Mesangial cell (primary cell): ENCODE measurements around the gene EMP3. TPM values are rescaled to one million over a fixed set of nuclear protein-coding genes. Genes with fewer than 3 reads are reported as not detected.

ENCODE experiments used
- total RNA-seq: library from RNA; depleted of rRNA; stranded (reverse); fragments of >200 nt; gene quantifications from 2 replicates; pipeline ENCODE4 v1.2.3, GENCODE V29; 2015

EMP3 gene
- total RNA-seq: 142 and 190 TPM in 2 replicates

GRCh38 chr19:48325265-48325910, at the start of gene EMP3:
Gene EMP3, plus strand, starts transcription at chr19:48325552. Its CDS starts 1,293 bp downstream, at chr19:48326845.

GRCh38 chr19:48363810-48364597, 38.7 kb downstream of the EMP3 start, which contains the start of the genes SYNGR4 and TMEM143:
Gene SYNGR4, plus strand, starts transcription at chr19:48364367. Its CDS starts 1,476 bp downstream, at chr19:48365843.
Gene TMEM143, minus strand, starts transcription at chr19:48363940. Its CDS starts 20 bp downstream, at chr19:48363920.

Other genes with a start within 250 kb of the EMP3 start
- gene PLA2G4C, start 214.7 kb upstream of the EMP3 start, total RNA-seq: 1.1 and 7.0 TPM in 2 replicates
- gene LIG1, start 155.2 kb upstream of the EMP3 start, total RNA-seq: 15.5 and 66.3 TPM in 2 replicates
- 2.3 and 3.8 TPM in 2 replicates for gene ZSWIM9, start 154.9 kb upstream of the EMP3 start, total RNA-seq
- 13.0 and 13.2 TPM in 2 replicates for gene CARD8, start 69.6 kb upstream of the EMP3 start, total RNA-seq
- 0.33 and 0.89 TPM in 2 replicates for gene ZNF114, start 55.5 kb upstream of the EMP3 start, total RNA-seq
- gene TMEM143, start 38.4 kb downstream of the EMP3 start, total RNA-seq: 3.7 and 8.6 TPM in 2 replicates
- gene SYNGR4, start 38.8 kb downstream of the EMP3 start, total RNA-seq: 0.51 TPM in 1 of 2 replicates, not detected in the other
- 167 and 216 TPM in 2 replicates for gene KDELR1, start 66.0 kb downstream of the EMP3 start, total RNA-seq
- gene GRIN2D, start 68.1 kb downstream of the EMP3 start, total RNA-seq: 0.49 and 1.3 TPM in 2 replicates
- gene GRWD1, start 120.4 kb downstream of the EMP3 start, total RNA-seq: 36.4 and 46.9 TPM in 2 replicates
- 0.25 and 0.65 TPM in 2 replicates for gene KCNJ14, start 130.0 kb downstream of the EMP3 start, total RNA-seq
- 53.8 and 56.8 TPM in 2 replicates for gene CYTH2, start 143.8 kb downstream of the EMP3 start, total RNA-seq
- gene LMTK3, start 186.3 kb downstream of the EMP3 start, total RNA-seq: 0.16 and 1.4 TPM in 2 replicates
- 0.25 TPM in 1 of 2 replicates, not detected in the other for gene SULT2B1, start 226.6 kb downstream of the EMP3 start, total RNA-seq